ENCODE measurements around the gene TAMM41. TPM values are rescaled to one million over a fixed set of nuclear protein-coding genes. Genes with fewer than 3 reads are reported as not detected.

Gene TAMM41, protein sequence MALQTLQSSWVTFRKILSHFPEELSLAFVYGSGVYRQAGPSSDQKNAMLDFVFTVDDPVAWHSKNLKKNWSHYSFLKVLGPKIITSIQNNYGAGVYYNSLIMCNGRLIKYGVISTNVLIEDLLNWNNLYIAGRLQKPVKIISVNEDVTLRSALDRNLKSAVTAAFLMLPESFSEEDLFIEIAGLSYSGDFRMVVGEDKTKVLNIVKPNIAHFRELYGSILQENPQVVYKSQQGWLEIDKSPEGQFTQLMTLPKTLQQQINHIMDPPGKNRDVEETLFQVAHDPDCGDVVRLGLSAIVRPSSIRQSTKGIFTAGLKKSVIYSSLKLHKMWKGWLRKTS
- 6.0 and 10.3 TPM in 2 replicates for total RNA-seq

DNA sequence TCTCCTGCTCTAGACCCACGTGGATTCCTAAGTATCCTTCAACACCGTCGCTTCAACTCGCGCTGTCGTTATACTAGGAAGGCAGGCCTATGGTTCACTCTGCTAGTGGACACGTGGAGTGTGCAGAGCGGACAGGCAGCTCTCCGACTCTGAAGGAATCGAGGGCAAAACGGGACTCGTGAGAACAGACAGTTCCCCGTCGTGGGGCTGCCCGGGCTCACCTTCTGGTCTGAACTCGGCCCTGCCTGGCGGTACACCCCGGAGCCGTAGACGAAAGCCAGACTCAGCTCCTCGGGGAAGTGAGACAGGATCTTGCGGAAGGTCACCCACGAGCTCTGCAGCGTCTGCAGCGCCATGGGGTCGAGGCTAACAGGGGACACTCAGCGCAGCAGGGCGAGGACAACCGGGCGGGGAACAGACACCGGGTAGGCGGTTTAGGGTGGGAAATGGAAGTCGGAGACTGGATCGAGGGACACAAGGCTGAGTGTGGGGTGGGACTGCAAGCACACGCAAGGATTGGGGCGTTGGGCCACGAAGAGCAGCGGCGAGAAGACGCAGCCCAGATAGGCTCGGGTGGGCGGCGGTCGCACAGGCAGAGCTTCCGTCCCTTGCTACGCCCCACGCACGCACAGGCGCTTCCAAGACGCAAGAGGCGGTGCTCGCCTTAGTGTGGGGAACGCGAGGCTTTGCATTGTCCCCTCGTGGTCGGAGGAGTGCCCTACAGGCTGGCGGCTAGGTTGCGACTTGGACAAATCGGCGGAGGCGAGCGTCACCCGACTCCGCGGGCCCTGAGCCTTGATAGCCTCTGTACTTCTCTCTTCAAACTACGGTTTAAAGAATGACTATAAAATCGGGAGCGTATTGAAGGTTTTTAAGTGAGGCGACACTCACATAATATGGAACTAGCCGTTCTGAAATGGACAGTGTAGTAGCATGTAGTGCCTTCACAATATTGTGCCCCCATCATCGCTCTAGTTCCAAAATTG lies at the start of gene TAMM41:
Gene TAMM41 (minus strand): TSS at position 605 of the 986 bp plus-strand sequence. CDS start 249 bp downstream, at position 356.

Other genes starting within 250 kb of the TAMM41 start
- gene VGLL4, start 203.0 kb downstream of the TAMM41 start, total RNA-seq, result 33.9 and 52.6 TPM in 2 replicates
- gene SYN2, start 157.5 kb upstream of the TAMM41 start, total RNA-seq, result under 0.01 and 0.33 TPM in 2 replicates

Measured in smooth muscle cell of trachea (primary cell).